ENCODE data around the gene FOXK1.
"Not testable (repeated sequence)": the region's sequence is repeated elsewhere in the genome, so short reads cannot be mapped to it uniquely, and the experiment has no call there.

FOXK1 gene

DNA sequence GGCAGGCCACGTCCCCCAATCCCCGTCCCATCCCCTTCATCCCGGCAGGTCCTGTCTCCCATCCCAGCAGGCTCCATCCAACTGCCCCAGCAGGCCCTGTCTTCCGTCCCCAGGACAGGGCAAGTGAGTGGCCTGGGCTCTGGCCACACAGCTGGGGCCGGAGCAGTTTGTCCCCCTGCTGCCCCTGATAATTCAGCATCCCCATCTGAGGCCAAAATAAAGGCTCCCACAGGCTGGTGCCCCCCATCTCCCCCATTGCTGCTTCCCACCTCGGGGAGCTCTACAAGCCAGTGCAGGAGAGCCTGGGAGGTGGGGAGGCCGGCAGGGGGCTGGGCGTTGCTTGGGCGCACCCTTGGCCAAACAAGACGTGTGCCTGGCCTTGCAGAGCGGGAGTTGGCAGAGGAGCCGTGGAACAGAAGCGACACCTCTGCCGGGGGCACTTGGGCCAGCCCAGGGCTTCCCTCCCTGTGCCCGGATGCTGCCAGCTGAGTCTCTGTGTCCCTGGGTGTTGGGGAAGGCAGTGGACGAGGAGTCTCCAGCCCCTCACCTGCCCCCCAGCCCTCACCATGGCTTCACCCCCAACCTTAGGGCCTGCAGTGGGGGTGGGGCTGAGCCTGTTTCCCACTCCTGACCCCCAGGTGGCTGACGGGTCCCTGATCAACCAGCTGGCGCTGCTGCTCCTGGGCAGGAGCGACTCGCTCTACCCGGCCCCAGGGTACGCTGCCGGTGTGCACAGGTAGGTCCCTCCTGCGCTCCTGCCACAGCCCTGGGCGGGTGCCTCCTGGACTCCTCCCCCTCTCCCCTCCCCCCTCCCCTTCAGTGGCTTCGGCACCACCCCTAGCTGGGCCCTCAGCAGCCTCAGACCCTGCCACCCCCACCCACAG lies 107.3 kb downstream of the FOXK1 start:
- no peak overlapping the region for H3K27ac ChIP-seq
- TF ChIP-seq, protein P1, sequence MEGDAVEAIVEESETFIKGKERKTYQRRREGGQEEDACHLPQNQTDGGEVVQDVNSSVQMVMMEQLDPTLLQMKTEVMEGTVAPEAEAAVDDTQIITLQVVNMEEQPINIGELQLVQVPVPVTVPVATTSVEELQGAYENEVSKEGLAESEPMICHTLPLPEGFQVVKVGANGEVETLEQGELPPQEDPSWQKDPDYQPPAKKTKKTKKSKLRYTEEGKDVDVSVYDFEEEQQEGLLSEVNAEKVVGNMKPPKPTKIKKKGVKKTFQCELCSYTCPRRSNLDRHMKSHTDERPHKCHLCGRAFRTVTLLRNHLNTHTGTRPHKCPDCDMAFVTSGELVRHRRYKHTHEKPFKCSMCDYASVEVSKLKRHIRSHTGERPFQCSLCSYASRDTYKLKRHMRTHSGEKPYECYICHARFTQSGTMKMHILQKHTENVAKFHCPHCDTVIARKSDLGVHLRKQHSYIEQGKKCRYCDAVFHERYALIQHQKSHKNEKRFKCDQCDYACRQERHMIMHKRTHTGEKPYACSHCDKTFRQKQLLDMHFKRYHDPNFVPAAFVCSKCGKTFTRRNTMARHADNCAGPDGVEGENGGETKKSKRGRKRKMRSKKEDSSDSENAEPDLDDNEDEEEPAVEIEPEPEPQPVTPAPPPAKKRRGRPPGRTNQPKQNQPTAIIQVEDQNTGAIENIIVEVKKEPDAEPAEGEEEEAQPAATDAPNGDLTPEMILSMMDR (IDR thresholded peaks at IDR 0.05): no peak
- TF ChIP-seq ZFX (IDR thresholded peaks at IDR 0.05; ENCODE audit: borderline replicate concordance): no peak

DNA sequence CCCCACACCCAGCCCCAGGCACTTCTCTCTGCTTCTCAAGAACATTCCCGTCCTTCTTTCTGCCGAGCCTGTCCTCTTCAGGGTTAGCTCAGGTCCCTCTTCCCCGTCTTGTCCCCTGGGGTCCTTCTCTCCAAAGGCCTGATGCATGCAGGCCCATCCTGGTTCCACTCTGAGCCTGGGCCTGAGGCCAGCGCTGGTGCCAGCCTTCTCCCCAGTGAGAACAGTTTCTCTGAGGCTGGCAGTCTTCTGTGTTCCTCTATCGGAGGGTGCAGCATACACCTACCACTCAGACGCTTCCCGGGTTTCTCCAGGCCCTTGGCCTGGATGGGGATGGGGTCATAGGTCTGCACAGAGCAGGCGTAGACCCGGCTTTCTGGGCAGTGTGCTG lies 108.0 kb downstream of the FOXK1 start:
- H3K27ac ChIP-seq: no peak overlapping the region
- TF ChIP-seq, protein P1 (IDR thresholded peaks at IDR 0.05): no peak
- no peak for TF ChIP-seq ZFX (IDR thresholded peaks at IDR 0.05; ENCODE audit: borderline replicate concordance)

DNA sequence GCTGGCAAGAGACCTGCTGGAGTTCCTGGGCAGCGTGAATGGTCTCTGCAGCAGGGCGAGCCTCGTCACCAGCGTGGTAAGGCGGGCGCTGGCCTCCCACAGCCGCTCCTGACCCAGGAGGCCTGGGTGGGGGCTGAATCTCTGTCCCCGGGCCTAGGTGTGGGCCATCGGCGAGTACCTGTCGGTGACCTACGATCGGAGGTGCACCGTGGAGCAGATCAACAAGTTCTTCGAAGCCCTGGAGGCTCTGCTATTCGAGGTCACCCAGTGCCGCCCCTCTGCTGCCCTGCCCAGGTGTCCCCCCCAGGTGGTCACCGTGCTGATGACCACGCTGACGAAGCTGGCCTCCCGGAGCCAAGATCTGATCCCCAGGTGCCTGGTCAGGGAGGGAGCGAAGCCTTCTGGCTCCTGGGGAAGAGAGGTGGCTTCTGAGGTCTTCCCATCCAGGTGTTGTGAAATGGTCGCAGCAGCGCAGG lies 108.5 kb downstream of the FOXK1 start:
- no peak overlapping the region for H3K27ac ChIP-seq
- TF ChIP-seq, protein P1 (IDR thresholded peaks at IDR 0.05): no peak
- TF ChIP-seq ZFX (IDR thresholded peaks at IDR 0.05; ENCODE audit: borderline replicate concordance): no peak

DNA sequence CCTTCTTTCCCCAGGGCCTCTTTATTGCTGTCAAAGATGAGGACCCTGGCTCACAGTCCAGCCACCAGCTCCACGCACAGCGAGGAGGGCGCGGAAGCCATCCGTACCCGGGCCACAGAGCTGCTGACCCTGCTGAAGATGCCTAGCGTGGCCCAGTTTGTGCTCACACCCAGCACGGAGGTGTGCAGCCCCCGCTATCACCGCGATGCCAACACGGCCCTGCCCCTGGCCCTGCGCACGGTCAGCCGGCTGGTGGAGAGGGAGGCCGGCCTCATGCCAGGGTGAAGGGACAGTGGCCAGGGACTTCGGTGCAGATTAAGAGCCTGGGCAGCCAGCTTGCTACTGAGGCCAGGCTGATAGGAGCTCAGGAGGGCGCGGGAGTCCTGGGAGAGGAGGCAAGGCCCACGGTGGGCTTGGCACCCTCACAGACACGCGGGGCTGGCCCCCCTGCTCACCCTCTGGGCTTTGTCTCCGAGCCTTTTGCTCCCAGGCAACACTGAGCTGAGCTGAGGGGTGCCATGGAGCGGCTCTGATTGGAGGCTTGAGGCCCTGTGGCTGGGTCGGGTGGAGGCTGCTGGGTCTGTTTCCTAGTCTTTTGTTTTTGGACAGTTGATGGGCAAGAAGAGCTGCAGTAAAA lies 109.1 kb downstream of the FOXK1 start:
- H3K27ac ChIP-seq: no peak overlapping the region
- TF ChIP-seq, protein P1 (IDR thresholded peaks at IDR 0.05): no peak
- TF ChIP-seq ZFX (IDR thresholded peaks at IDR 0.05; ENCODE audit: borderline replicate concordance): no peak

DNA sequence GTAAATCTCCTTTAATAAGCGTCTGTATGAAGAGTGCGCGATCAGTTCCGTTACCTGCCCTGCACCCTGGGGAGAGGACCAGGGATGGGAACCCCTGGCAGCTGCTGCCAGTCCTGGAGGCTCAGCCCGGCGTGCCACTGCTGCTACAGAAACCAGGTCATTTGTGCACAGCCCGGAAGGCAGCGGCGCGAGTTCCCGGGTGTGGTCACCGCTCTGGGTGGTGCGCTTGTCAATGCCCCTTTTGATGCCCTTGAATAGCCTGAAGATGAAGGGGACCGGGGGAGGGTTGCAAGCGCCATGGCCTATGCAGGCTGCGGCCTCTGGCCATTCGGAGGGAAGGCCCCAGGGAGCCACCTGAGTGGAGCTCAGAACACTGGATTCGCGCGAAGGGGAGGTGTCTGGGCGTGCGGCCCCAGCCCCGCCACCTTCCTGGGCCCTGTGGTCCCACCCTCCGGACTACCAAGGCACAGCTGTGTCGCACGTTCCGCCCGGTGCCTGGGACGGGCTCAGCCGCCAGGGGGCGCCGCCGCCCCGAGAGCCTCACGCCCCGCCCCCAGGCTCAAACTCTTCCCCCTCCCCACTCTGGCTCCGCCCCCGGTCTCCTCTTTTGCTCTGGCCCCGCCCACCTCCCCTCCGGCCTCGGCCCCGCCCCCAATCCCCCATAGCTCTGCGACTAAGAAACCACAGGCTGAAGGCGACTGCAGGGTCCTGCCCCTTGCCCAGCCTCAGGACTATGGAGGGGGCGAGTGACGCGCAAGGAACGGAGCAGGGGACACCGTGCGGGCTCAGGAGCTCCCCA lies 109.8 kb downstream of the FOXK1 start:
- no peak for TF ChIP-seq ZFX (IDR thresholded peaks at IDR 0.05; ENCODE audit: borderline replicate concordance)
- TF ChIP-seq, protein P1 (IDR thresholded peaks at IDR 0.05): peak; percentile 99
- H3K27ac ChIP-seq: peak overlapping the region; percentile 53

DNA sequence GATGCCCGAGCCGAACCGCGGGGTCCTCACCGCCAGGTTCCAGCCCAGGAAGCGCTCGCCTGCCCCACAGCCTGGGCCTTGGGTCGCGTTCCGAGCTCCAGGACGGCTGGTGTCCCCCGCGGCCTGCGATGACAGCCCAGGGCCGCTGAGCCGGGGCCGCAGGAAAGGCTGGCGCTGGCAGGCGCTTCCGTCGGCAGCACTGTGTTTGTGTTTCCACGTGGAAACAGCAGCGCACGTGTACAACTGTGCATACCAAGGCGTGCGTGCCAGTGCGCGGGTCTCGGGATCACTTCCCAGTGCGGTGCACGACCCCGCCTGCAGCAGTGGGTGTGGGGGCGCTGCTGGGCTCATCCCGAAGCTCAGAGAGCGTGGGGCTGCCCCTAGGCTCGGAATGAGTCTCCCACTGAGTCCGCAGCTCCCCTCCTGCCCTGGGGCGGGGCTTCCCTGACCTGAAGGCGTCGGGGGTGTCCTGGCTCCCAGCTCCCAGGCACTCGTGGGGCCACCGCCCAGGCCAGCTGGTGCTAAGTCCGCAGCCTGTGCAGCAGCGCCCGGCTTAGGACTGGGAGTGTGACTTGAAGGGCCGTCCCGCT lies 110.5 kb downstream of the FOXK1 start:
- peak overlapping the region; percentile 53 for H3K27ac ChIP-seq
- TF ChIP-seq, protein P1 (IDR thresholded peaks at IDR 0.05): no peak
- TF ChIP-seq ZFX (IDR thresholded peaks at IDR 0.05; ENCODE audit: borderline replicate concordance): no peak

DNA sequence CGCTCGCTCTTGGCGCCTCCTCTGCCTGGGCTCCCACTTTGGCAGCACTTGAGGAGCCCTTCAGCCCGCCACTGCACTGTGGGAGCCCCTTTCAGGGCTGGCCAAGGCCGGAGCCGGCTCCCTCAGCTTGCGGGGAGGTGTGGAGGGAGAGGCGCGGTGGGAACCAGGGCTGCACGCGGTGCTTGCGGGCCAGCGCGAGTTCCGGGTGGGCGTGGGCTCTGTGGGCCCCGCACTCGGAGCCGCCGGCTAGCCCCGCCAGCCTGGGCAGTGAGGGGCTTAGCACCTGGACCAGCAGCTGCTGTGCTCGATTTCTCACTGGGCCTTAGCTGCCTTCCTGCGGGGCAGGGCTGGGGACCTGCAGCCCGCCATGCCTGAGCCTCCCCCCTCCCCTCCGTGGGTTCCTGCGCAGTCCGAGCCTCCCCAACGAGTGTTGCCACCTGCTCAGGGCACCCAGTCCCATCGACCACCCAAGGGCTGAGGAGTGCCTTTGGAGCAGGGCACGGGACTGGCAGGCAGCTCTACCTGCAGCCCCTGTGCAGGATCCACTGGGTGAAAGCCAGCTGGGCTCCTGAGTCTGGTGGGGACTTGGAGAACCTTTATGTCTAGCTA lies 111.4 kb downstream of the FOXK1 start:
- not testable (repeated sequence) for H3K27ac ChIP-seq

DNA sequence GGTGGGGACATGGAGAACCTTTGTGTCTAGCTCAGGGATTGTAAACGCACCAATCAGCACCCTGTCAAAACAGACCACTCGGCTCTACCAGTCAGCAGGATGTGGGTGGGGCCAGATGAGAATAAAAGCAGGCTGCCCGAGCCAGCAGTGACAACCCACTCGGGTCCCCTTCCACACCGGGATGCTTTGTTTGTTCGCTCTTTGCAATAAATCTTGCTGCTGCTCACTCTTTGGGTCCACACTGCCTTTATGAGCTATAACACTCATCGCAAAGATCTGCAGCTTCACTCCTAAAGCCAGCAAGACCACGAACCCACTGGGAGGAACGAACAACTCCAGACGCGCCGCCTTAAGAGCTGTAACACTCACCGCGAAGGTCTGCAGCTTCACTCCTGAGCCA lies 112.1 kb downstream of the FOXK1 start:
- H3K27ac ChIP-seq: not testable (repeated sequence)

All from 22Rv1 (cell line).